WTC11 (cell line): ENCODE results near the gene BAG3. TPM values are rescaled to one million over a fixed set of nuclear protein-coding genes. Genes with fewer than 3 reads are reported as not detected.
A peak's percentile ranks its signal among the peaks of the same experiment; 100 is the strongest.

ENCODE experiments used
- ATAC-seq: fragments of 200-7000 bp; cut with Tn5 transposase; 2 replicates; pipeline ENCODE4 v1.10.0; 2021; ENCODE audit warnings: mild to moderate bottlenecking, moderate library complexity
- CTCF ChIA-PET: fragments of 300-600 bp; sonication (Branson Sonifier 250); formaldehyde crosslinking; loops from one replicate; lab custom pipeline; 2021; ENCODE audit warnings: antibody characterized with exemption; lab: Charles Lee
- POLR2A ChIA-PET: fragments of 350-600 bp; sonication (Branson Sonifier 250); formaldehyde crosslinking; loops from one replicate; lab custom pipeline; 2021; ENCODE audit warnings: antibody characterized with exemption; lab: Charles Lee
- DNase-seq: peaks from one replicate; pipeline ENCODE4 v3.0.0; 2021; ENCODE audit warnings: low spot score
- H3K27ac Mint-ChIP-seq: 2 replicates; pipeline ENCODE4 v1.8.0; 2021; ENCODE audit warnings: mixed read lengths
- H3K27me3 Mint-ChIP-seq: 2 replicates; pipeline ENCODE4 v1.8.0; 2021; ENCODE audit warnings: low read depth, mild to moderate bottlenecking, moderate library complexity, mixed read lengths
- H3K36me3 Mint-ChIP-seq: 2 replicates; pipeline ENCODE4 v1.8.0; 2021; ENCODE audit warnings: mixed read lengths
- H3K4me1 Mint-ChIP-seq: 2 replicates; pipeline ENCODE4 v1.8.0; 2022; ENCODE audit warnings: mixed read lengths
- H3K4me3 Mint-ChIP-seq: 2 replicates; pipeline ENCODE4 v1.8.0; 2021; ENCODE audit warnings: mild to moderate bottlenecking, moderate library complexity, mixed read lengths
- H3K9me3 Mint-ChIP-seq: 2 replicates; pipeline ENCODE4 v1.8.0; 2021; ENCODE audit warnings: mixed read lengths
- AR ChIP-seq: fragments of 250-450 bp; sonication (Bioruptor Pico); IDR thresholded peaks from 2 replicates; pipeline ENCODE4 v1.9.0; 2021; ENCODE audit warnings: mild to moderate bottlenecking
- CBFB ChIP-seq: sonication (generic); formaldehyde crosslinking; IDR thresholded peaks from 2 replicates; pipeline ENCODE4 v1.8.1; 2022; ENCODE audit warnings: mild to moderate bottlenecking, low read depth, missing genetic modification reagents
- CDX4 ChIP-seq: fragments of 250-450 bp; sonication (Bioruptor Pico); IDR thresholded peaks from 2 replicates; pipeline ENCODE4 v1.9.0; 2021; ENCODE audit warnings: moderate library complexity, mild to moderate bottlenecking, inconsistent platforms, borderline replicate concordance
- E2F5 ChIP-seq: sonication (generic); formaldehyde crosslinking; IDR thresholded peaks from 2 replicates; pipeline ENCODE4 v1.8.1; 2022; ENCODE audit warnings: mild to moderate bottlenecking, moderate library complexity, missing genetic modification reagents
- FOXK1 ChIP-seq: sonication (generic); formaldehyde crosslinking; IDR thresholded peaks from 2 replicates; pipeline ENCODE4 v1.8.0; 2022; ENCODE audit warnings: mild to moderate bottlenecking, moderate library complexity, missing genetic modification reagents
- GABPB1 ChIP-seq: sonication (generic); formaldehyde crosslinking; IDR thresholded peaks from 2 replicates; pipeline ENCODE4 v1.8.1; 2023; ENCODE audit warnings: mild to moderate bottlenecking, missing genetic modification reagents
- GRHL2 ChIP-seq: fragments of 250-450 bp; sonication (Bioruptor Pico); IDR thresholded peaks from 2 replicates; pipeline ENCODE4 v1.8.0; 2022; ENCODE audit warnings: mild to moderate bottlenecking, moderate library complexity; ENCODE audit not compliant: insufficient replicate concordance, severe bottlenecking
- HMGA2 ChIP-seq: fragments of 250-450 bp; sonication (Bioruptor Pico); IDR thresholded peaks from 2 replicates; pipeline ENCODE4 v1.4.0; 2021; ENCODE audit warnings: mild to moderate bottlenecking, moderate library complexity
- JAZF1 ChIP-seq: fragments of 250-450 bp; sonication (Bioruptor Pico); IDR thresholded peaks from 2 replicates; pipeline ENCODE4 v1.9.0; 2021; ENCODE audit warnings: moderate library complexity, mild to moderate bottlenecking, inconsistent platforms
- NR3C1 ChIP-seq: sonication (generic); formaldehyde crosslinking; conservative IDR thresholded peaks from 2 replicates; pipeline ENCODE4 v1.8.1; 2023; ENCODE audit warnings: low read depth, mild to moderate bottlenecking, missing genetic modification reagents
- PRRX2 ChIP-seq: fragments of 250-450 bp; sonication (Bioruptor Pico); IDR thresholded peaks from 2 replicates; pipeline ENCODE4 v1.8.0; 2021; ENCODE audit warnings: mild to moderate bottlenecking
- TEAD1 ChIP-seq: sonication (generic); formaldehyde crosslinking; IDR thresholded peaks from 2 replicates; pipeline ENCODE4 v1.8.0; 2022; ENCODE audit warnings: mild to moderate bottlenecking, missing genetic modification reagents
- TP53 ChIP-seq: sonication (generic); formaldehyde crosslinking; IDR thresholded peaks from 2 replicates; pipeline ENCODE4 v1.8.1; 2023; ENCODE audit warnings: mild to moderate bottlenecking, missing genetic modification reagents
- ZMAT4 ChIP-seq: fragments of 250-450 bp; sonication (Bioruptor Pico); IDR thresholded peaks from 2 replicates; pipeline ENCODE4 v1.9.0; 2021; ENCODE audit warnings: mild to moderate bottlenecking
- ZNF396 ChIP-seq: fragments of 250-450 bp; sonication (Bioruptor Pico); IDR thresholded peaks from 2 replicates; pipeline ENCODE4 v1.8.0; 2021; ENCODE audit warnings: mild to moderate bottlenecking, moderate library complexity, borderline replicate concordance
- ZSCAN18 ChIP-seq: fragments of 250-450 bp; sonication (Bioruptor Pico); IDR thresholded peaks from 2 replicates; pipeline ENCODE4 v2.1.2; 2022; ENCODE audit warnings: mild to moderate bottlenecking, moderate library complexity
- total RNA-seq: library from RNA; stranded (reverse); gene quantifications from 3 replicates; pipeline ENCODE4 v1.2.3, GENCODE V29; 2021
- TF ChIP-seq, protein P1 (sequence below): fragments of 250-450 bp; sonication (Bioruptor Pico); conservative IDR thresholded peaks from 2 replicates; pipeline ENCODE4 v1.9.0; 2021; ENCODE audit warnings: mild to moderate bottlenecking
- TF ChIP-seq, protein P2 (sequence below): sonication (generic); formaldehyde crosslinking; IDR thresholded peaks from 2 replicates; pipeline ENCODE4 v1.8.1; 2022; ENCODE audit warnings: low read depth, mild to moderate bottlenecking, moderate library complexity, missing genetic modification reagents, borderline replicate concordance
- TF ChIP-seq, protein P3 (sequence below): sonication (generic); formaldehyde crosslinking; IDR thresholded peaks from 2 replicates; pipeline ENCODE4 v1.8.0; 2022; ENCODE audit warnings: mild to moderate bottlenecking, missing genetic modification reagents

The BAG3 gene
- total RNA-seq, 1 experiment from 2014 or later: 15.7 TPM

GRCh38 chr10:119657725-119658124 lies 6.5 kb downstream of the BAG3 start (continued):
- TF ChIP-seq, protein P1, sequence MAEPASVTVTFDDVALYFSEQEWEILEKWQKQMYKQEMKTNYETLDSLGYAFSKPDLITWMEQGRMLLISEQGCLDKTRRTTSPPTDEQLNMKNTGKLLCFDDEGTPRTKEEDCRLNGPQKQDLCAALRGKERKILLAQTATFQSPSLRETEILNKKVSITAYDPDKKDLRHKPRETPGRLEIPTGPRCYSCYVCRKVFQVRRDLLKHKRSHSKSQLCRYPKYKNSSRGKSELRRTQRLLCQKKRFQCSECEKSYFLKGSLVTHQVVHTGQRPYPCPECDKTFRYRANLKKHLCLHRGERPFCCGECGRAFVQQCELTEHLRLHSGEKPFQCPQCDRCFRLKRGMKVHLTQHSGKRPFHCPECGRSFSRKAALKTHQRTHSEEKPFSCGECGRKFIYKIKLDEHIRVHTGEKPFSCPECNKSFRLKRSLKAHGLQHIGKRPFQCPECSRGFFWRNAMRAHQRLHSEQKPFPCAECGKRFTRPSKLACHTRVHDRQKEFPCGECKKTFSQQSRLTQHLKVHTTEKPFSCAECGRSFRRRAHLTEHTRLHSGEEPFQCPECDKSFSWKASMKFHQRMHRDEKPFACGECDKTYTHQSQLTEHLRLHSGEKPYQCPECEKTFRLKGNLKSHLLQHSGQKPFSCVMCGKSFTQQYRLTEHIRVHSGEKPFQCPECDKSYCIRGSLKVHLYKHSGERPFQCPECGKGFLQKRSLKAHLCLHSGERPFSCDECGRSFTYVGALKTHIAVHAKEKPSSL (CRISPR knock-in tag): no peak
- no peak for TF ChIP-seq NR3C1 (CRISPR knock-in tag)
- TF ChIP-seq, protein P2, sequence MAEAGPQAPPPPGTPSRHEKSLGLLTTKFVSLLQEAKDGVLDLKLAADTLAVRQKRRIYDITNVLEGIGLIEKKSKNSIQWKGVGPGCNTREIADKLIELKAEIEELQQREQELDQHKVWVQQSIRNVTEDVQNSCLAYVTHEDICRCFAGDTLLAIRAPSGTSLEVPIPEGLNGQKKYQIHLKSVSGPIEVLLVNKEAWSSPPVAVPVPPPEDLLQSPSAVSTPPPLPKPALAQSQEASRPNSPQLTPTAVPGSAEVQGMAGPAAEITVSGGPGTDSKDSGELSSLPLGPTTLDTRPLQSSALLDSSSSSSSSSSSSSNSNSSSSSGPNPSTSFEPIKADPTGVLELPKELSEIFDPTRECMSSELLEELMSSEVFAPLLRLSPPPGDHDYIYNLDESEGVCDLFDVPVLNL (CRISPR knock-in tag): no peak
- no peak for TF ChIP-seq E2F5 (CRISPR knock-in tag)
- no peak for TF ChIP-seq ZMAT4 (CRISPR knock-in tag)

GRCh38 chr10:119658274-119658673 lies 7.1 kb downstream of the BAG3 start:
- Mint-ChIP-seq H3K27me3 (no peaks in the 10 kb centered on the region), H3K9me3 (no peaks in the 10 kb centered on the region), H3K4me1 (peaks cover 33% of the 10 kb centered on the region), H3K27ac (peak overlapping the region; percentile 83), H3K36me3 (peaks cover 13% of the 10 kb centered on the region), H3K4me3 (no peak overlapping the region)
- ChIA-PET CTCF (interaction anchor here (0.5 to 2.3 kb wide), 3 partner anchors 29 to 56 kb away, joined by 3 to 10 read pairs (median 3); no protein-coding TSS in a partner anchor), POLR2A (no interaction called here)
- TF ChIP-seq AR (CRISPR knock-in tag) (no peak), GABPB1 (CRISPR knock-in tag) (no peak), JAZF1 (no peak), ZSCAN18 (CRISPR knock-in tag) (no peak), PRRX2 (CRISPR knock-in tag) (no peak), CDX4 (CRISPR knock-in tag) (no peak), CBFB (no peak), FOXK1 (CRISPR knock-in tag) (no peak), TEAD1 (CRISPR knock-in tag) (no peak), TP53 (CRISPR knock-in tag) (no peak), GRHL2 (CRISPR knock-in tag) (no peak), HMGA2 (CRISPR knock-in tag) (no peak), ZNF396 (CRISPR knock-in tag) (no peak)
- TF ChIP-seq, protein P1 (CRISPR knock-in tag): no peak
- TF ChIP-seq, protein P3, sequence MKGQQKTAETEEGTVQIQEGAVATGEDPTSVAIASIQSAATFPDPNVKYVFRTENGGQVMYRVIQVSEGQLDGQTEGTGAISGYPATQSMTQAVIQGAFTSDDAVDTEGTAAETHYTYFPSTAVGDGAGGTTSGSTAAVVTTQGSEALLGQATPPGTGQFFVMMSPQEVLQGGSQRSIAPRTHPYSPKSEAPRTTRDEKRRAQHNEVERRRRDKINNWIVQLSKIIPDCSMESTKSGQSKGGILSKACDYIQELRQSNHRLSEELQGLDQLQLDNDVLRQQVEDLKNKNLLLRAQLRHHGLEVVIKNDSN (CRISPR knock-in tag): no peak
- no peak for DNase-seq
- peak; percentile 82 for ATAC-seq
